Dermis blood vessel endothelial cell (primary cell): ENCODE data around the gene COX19. TPM values are rescaled to one million over a fixed set of nuclear protein-coding genes. Genes with fewer than 3 reads are reported as not detected.
"Not testable (repeated sequence)": the region's sequence is repeated elsewhere in the genome, so short reads cannot be mapped to it uniquely, and the experiment has no call there.

ENCODE experiments used
- DNase-seq: peaks from one replicate; pipeline ENCODE4 v3.0.0; 2010
- total RNA-seq: library from RNA; depleted of rRNA; stranded (reverse); fragments of >200 nt; gene quantifications from 2 replicates; pipeline ENCODE4 v1.2.3, GENCODE V29; 2014

COX19 gene
- total RNA-seq, 1 donor from 2014 or later: 12.4 TPM

GRCh38 chr7:959271-959670 lies 16.1 kb downstream of the COX19 start:
- no peak for DNase-seq

- DNase-seq: no peak
Measured at GRCh38 chr7:958221-959200, 16.8 kb downstream of the COX19 start.

GRCh38 chr7:957418-958220 lies 17.7 kb downstream of the COX19 start:
- no peak for DNase-seq

- no peak for DNase-seq
Measured at GRCh38 chr7:956031-956430, 19.3 kb downstream of the COX19 start.

GRCh38 chr7:954330-955238 lies 20.8 kb downstream of the COX19 start, which contains the start of gene ADAP1:
TSS of gene ADAP1 (minus strand) at chr7:954680. CDS start at chr7:954477, 203 bp downstream.
- peak; percentile 72 for DNase-seq

GRCh38 chr7:953547-954327 lies 21.6 kb downstream of the COX19 start:
- DNase-seq: peak; percentile 32

- no peak for DNase-seq
Measured at GRCh38 chr7:952548-953441, 22.6 kb downstream of the COX19 start.

GRCh38 chr7:951881-952547 lies 23.3 kb downstream of the COX19 start:
- no peak for DNase-seq

- no peak for DNase-seq
Measured at GRCh38 chr7:949021-949934, 26.1 kb downstream of the COX19 start.

GRCh38 chr7:947391-948210 lies 27.7 kb downstream of the COX19 start:
- no peak for DNase-seq

GRCh38 chr7:946256-946996 lies 28.9 kb downstream of the COX19 start:
- no peak for DNase-seq

- DNase-seq: no peak
Measured at GRCh38 chr7:945556-946255, 29.6 kb downstream of the COX19 start.

- DNase-seq: no peak
Measured at GRCh38 chr7:945147-945555, 30.2 kb downstream of the COX19 start.

- DNase-seq: no peak
Measured at GRCh38 chr7:944744-945143, 30.6 kb downstream of the COX19 start.

- DNase-seq: not testable (repeated sequence)
Measured at GRCh38 chr7:943793-944192, 31.6 kb downstream of the COX19 start.
